Peyer's patch (tissue), 4 donors: Measurements from ENCODE around the gene RANBP2.

Experiments
- POLR2A ChIP-seq, 2 donors: fragments of 450-650 bp; IDR thresholded peaks; one replicate each; pipeline ENCODE4 v1.5.1; 2017; ENCODE audit warnings: antibody characterized with exemption in 2 of 2, mild to moderate bottlenecking in 2 of 2, moderate library complexity in 2 of 2
- TF ChIP-seq, protein P1 (sequence below), 6 experiments: fragments of 450-650 bp in 4 of 6; fragments of 200-600 bp in 2 of 6; sonication (generic) in 1 of 6; IDR thresholded peaks; one replicate each; pipeline ENCODE4 v1.5.1; 2017 to 2019; ENCODE audit warnings: antibody characterized with exemption in 6 of 6, mild to moderate bottlenecking in 3 of 6, moderate library complexity in 1 of 6

DNA sequence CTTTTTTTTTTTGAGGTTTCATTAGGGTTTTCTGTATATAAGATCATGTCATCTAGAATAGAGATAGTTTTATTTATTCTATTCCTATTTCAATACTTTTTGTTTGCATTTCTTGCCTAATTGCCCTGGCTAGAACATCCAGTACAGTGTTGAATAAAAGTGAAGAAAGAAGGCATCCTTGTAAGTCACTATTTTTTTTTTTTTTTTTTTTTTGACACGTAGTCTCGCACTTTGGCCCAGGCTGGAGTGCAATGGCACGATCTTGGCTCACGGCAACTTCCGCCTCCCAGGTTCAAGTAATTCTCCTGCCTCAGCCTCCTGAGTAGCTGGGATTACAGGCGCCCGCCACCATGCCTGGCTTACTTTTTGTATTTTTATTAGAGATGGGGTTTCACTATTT lies 27.8 kb upstream of the RANBP2 start:
- no peak for TF ChIP-seq POLR2A (IDR thresholded peaks at IDR 0.05)
- TF ChIP-seq, protein P1, sequence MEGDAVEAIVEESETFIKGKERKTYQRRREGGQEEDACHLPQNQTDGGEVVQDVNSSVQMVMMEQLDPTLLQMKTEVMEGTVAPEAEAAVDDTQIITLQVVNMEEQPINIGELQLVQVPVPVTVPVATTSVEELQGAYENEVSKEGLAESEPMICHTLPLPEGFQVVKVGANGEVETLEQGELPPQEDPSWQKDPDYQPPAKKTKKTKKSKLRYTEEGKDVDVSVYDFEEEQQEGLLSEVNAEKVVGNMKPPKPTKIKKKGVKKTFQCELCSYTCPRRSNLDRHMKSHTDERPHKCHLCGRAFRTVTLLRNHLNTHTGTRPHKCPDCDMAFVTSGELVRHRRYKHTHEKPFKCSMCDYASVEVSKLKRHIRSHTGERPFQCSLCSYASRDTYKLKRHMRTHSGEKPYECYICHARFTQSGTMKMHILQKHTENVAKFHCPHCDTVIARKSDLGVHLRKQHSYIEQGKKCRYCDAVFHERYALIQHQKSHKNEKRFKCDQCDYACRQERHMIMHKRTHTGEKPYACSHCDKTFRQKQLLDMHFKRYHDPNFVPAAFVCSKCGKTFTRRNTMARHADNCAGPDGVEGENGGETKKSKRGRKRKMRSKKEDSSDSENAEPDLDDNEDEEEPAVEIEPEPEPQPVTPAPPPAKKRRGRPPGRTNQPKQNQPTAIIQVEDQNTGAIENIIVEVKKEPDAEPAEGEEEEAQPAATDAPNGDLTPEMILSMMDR (IDR thresholded peaks at IDR 0.05) = no peak
